ENCODE measurements around the gene FOXL3.

- no peak for TF ChIP-seq CTCF (IDR thresholded peaks at IDR 0.05; ENCODE audit: low read depth, low read length, poor library complexity, severe bottlenecking)
- TF ChIP-seq EZH2phosphoT487 (IDR thresholded peaks at IDR 0.05; ENCODE audit: borderline replicate concordance, low read length), result no peak
Observed at GRCh38 chr7:277228-277627, 12.7 kb upstream of the FOXL3 start.
